Measurements from ENCODE around the gene SLC4A5.

SLC4A5 gene

GRCh38 chr2:74312913-74313312 lies 30.3 kb downstream of the SLC4A5 start:
- DNase-seq: no peak

DNA sequence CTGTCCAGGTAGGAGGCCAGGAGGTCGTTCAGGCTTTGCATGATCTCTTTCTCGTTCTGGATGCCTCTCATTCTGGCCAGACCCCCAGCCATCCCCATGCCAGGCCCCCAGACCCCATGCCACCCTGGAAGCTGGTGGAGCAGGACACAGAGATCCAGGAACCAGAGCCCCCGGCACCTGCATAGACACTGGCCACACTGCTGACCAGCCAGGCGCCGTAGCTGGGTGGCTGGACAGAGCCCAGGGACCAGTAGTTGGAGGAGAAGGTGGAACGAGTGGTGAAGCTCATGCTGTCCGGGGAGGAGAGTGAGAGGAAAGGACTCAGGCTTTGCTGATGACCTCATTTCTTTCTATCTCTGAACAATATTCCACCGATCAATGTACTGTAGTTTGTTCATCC lies 35.5 kb downstream of the SLC4A5 start:
- no peak for DNase-seq

DNA sequence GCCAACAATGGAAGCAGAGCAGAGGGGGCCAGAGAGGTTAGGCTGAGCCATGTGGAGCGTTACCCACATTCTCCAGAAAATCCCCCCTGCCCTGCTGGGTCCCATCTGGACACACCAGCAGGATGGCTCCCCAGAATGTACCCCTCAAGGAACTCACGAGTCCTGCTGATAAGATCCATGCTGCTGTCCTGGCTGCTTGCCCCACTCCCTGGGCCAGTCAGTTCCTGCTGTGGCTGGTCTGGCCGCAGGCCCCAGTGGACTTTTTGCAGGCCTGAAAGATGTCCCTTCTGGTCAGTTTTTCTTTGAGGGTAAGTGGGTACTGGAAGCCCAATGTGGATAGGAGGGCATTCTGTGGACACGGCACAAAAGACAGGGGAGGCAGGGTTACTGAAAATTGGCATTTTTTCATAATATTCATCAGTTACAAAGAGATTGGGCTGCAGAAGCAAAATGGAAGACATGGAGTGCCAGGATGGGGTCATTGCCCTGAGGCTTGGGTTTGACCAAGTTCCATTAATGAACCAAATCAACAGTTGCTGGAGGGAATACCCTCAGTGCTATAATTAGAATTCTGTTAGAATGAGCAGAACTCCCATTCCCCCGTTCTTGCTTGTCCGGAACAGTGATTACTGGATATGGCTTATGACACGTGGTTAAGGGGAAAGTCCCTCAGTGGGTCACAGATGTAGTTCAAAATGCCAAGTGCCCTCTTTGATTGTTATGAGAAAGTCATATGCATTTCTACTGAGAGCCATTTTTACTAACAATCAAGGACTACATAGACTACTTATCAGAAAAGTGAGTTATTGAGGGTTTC lies 38.7 kb downstream of the SLC4A5 start:
- no peak for DNase-seq

GRCh38 chr2:74302865-74303264 lies 40.4 kb downstream of the SLC4A5 start:
- DNase-seq: no peak

- DNase-seq: no peak
These were observed 42.0 kb downstream of the SLC4A5 start for GRCh38 chr2:74301262-74301661.

- DNase-seq: no peak
These were observed 42.7 kb downstream of the SLC4A5 start for GRCh38 chr2:74300506-74300905.

DNA sequence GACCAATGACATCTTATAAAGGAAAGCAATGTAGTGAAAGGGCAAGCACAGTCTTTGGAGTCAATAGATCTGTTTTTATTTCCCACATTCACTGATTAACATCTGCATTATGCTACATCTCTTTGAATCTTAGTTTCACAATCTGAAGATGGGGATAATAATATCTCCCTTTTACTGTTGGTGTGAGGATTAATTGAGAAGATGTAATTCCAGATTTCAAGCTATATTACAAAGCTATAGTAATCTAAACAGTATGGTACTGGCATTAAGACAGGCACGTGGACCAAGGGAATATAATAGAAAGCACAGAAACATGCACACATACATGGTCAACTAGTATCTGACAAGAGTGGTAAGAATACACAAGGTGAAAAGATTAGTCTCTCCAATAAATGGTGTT lies 45.3 kb downstream of the SLC4A5 start:
- DNase-seq: no peak

- no peak for DNase-seq
These were observed 45.8 kb downstream of the SLC4A5 start for GRCh38 chr2:74297391-74297790.

- no peak for DNase-seq
These were observed 49.8 kb downstream of the SLC4A5 start for GRCh38 chr2:74293191-74293991.

DNA sequence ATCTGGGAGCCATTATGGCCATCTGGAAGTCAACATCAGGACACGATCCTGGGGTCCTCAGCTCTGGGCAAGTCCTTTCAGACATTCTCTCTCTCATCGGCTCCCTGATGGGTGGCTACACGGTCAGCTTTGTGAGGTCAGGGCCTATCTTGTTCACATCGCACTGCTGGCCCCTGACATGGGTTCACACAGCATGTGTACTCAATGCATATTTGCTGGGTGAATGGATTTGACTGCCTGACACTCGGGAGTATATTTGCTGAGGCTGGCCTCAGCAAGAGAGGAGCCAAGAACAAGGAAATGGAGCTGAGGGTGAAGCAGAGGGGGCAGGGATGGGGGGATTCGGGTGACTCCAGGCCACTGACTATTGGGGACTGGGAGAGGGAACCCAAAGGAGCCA lies 50.5 kb downstream of the SLC4A5 start:
- DNase-seq: no peak

DNA sequence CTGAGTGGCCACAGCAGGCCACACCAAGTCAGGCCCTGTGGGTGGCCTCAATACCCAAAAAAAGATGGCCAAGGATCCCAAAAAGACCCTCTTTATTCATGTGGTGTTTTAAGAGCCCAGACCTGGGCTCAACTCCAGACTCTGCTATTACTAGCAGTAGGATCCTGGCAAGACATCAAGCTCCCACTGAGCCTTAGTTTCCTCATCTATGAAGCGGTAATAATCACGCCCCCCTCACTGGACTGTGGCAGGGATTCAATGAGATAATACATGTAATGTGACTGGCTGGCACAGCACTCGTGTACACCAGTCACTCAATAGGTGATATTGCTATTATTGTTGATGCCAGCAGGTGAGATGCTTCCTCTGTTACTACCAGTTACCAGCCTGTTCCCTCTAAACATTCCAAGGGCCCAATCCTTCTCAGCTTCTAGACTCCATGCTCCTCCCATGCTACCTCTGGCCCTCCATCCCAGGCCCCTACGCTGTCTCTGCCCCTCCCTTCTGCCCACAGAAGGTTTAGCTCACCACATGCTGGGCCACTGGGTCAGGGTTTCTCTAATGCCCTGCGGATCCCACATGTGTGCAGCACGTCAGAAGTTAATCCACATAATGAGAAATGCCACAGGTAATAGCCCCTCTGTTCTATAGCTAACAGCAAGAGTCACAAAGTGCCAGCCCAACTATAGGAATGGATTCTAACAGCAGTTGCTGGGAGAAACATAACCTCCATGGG lies 51.2 kb downstream of the SLC4A5 start:
- DNase-seq: no peak

GRCh38 chr2:74291218-74291544 lies 52.0 kb downstream of the SLC4A5 start:
- no peak for DNase-seq

GRCh38 chr2:74290466-74291217 lies 52.6 kb downstream of the SLC4A5 start:
- DNase-seq: no peak

DNA sequence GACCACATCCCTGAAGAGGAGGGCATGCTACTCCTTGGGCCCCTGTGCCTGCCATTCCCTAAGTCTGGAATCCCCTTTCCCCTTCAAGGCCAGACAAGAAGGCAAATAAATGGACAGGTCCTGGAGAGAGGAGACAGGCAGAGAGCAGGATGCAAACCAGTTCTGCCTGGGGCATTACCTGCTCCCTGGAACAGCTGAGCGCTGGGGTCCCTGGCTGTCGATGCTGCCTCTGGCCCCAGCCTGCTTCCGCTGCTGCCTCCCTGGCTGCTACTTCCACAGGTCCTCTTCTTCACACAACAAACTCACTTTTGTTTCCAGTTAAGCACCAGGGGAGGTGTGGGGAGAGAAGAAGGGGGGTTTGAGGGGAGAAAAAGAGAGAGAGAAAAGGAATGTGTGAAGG lies 53.1 kb downstream of the SLC4A5 start:
- DNase-seq: no peak

DNA sequence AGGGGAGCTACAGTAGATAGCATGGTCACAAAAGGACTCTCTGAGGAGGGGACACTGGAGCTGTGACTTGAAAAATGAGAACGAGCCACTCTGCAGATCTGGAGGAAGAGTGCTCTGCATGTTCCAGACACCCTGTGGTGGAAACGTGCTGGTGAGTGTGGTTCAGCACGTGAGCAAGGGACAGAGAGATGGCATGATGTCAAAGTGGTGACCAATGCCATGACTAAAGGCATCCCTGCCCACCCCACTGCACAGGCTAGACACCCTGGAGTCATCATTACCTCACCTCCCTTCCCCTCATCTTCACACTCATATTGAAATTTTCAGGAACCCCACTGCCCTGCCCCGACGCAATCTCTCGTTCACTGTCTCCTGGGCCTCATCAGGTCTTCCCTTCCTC lies 56.5 kb downstream of the SLC4A5 start:
- no peak for DNase-seq

GRCh38 chr2:74281141-74281975 lies 61.9 kb downstream of the SLC4A5 start:
- DNase-seq: no peak

DNA sequence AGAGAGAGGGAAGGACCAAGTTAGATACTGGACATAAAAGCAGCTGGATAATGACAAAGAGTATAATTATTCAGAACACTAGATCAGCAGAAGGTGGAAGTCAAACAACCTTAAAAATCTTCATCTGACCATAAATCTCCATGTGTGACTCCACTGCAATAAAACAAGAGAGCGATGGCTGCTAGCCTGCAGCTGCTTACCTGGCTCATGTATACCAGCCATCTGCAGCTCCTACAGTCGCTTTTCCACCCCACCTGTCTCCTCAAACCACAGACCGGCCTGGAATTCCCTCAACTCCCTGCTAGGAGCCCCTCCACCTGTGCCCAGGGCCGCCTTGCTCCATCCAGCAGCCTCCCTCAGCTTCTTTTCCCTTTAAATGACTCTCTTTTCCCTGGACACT lies 64.5 kb downstream of the SLC4A5 start:
- no peak for DNase-seq

DNA sequence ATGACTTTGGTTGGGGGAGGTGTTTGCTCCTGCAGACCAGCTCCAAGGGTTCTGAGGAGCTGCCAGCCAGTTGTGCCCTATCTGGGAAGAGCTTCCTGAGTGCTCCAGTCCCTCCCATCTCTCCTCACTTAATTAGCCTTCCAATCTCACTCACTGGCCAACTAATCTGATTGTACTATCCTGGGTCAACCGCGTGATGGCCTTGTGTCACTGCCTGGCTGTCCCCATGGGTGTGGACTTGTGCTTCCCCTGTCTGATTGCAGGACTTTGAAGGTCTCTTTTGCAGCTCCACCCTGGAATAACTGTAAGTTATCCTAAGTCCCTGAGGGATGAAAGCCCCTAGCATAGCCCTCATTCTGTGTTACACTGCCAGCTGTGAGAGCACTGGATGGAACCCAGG lies 65.0 kb downstream of the SLC4A5 start:
- no peak for DNase-seq

- DNase-seq: no peak
These were observed 68.0 kb downstream of the SLC4A5 start for GRCh38 chr2:74275228-74275627.

GRCh38 chr2:74269667-74270066 lies 73.5 kb downstream of the SLC4A5 start:
- DNase-seq: no peak

DNA sequence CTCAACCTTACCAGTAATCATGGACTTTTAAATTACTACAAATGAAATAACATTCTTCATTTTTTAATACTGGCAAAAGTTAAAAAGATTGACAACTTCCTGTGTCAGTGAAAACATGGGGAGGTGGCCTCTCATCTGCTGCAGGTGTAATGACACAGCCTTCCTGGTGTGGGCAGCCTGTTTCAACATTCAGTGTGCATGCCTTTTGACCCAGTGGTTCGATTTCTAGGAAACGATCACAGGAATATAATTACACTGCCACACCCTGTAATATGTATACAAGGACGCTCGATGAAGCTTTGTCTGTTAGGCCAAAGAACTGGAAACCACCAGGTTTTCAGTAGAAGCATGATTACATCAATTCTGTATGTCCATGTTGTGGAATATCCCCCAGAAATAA lies 76.1 kb downstream of the SLC4A5 start:
- no peak for DNase-seq

- no peak for DNase-seq
These were observed 78.9 kb downstream of the SLC4A5 start for GRCh38 chr2:74264281-74264680.
